ENCODE results near the gene JMJD7.

The JMJD7 gene

DNA sequence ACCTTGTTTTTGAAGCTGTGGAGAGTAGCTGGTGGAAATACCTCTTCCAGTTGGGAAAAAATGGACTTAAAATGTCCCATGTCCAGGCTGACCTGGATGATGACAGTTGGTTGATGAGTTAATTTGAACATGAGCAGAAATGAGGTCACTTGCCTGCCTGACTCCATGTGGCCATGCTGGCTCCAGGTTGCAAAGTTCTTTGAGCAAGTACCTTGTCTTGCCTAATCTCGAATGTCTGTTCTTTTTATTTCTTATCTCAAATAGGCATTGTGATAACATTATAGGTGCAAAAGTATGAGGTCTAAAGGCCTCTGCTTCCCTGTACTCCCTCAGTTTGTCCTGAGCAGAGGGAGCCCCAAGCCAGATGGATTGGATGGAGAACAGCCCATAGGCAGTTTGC lies 44.6 kb upstream of the JMJD7 start:
- DNase-seq (no peak), ATAC-seq (ENCODE audit: insufficient read depth, low read depth) (no peak)
- Histone ChIP-seq H3K9me3 (ENCODE audit: insufficient read depth, low read length, severe bottlenecking) (no peaks in the 10 kb centered on the region), H3K79me2 (ENCODE audit: insufficient read depth, low read length) (peaks cover 46% of the 10 kb centered on the region), H3K27me3 (ENCODE audit: insufficient read depth, low read length, poor library complexity) (no peaks in the 10 kb centered on the region), H3K4me3 (ENCODE audit: low read depth in 1 of 2, low read length in 2 of 2) (no peak overlapping the region), H3K4me1 (ENCODE audit: insufficient read depth, low read length) (peaks cover 1% of the 10 kb centered on the region; the same call in 1 of the 2 replicates), H3K4me2 (ENCODE audit: insufficient read depth, low read length) (no peak overlapping the region), H3K27ac (ENCODE audit: low read length) (no peak overlapping the region; the same call in 1 of the 2 replicates), H4K20me1 (ENCODE audit: insufficient read depth, low read length) (peaks cover 2% of the 10 kb centered on the region; the same call in 1 of the 2 replicates), H3K9ac (ENCODE audit: low read depth, low read length) (no peak overlapping the region), H3K36me3 (ENCODE audit: insufficient read depth, low read length) (no peaks in the 10 kb centered on the region), H2AFZ (ENCODE audit: low read depth, low read length) (no peak overlapping the region)
- TF ChIP-seq CTCF (IDR thresholded peaks at IDR 0.05; ENCODE audit: borderline replicate concordance, extremely low read depth, low read length, poor library complexity, severe bottlenecking) (no peak), EZH2 (IDR thresholded peaks at IDR 0.05; ENCODE audit: borderline replicate concordance, low read depth, low read length, severe bottlenecking) (no peak)

GRCh38 chr15:41788262-41788661 lies 39.6 kb upstream of the JMJD7 start:
- Histone ChIP-seq H3K27me3 (ENCODE audit: insufficient read depth, low read length, poor library complexity) (no peaks in the 10 kb centered on the region), H2AFZ (ENCODE audit: low read depth, low read length) (no peak overlapping the region), H3K4me3 (ENCODE audit: low read depth in 1 of 2, low read length in 2 of 2) (no peak overlapping the region), H3K79me2 (ENCODE audit: insufficient read depth, low read length) (peaks cover 34% of the 10 kb centered on the region; the same call in 1 of the 2 replicates), H3K27ac (ENCODE audit: low read length) (no peak overlapping the region), H3K4me1 (ENCODE audit: insufficient read depth, low read length) (peaks cover 24% of the 10 kb centered on the region), H3K9ac (ENCODE audit: low read depth, low read length) (no peak overlapping the region), H3K4me2 (ENCODE audit: insufficient read depth, low read length) (no peak overlapping the region), H3K36me3 (ENCODE audit: insufficient read depth, low read length) (no peaks in the 10 kb centered on the region), H3K9me3 (ENCODE audit: insufficient read depth, low read length, severe bottlenecking) (no peaks in the 10 kb centered on the region), H4K20me1 (ENCODE audit: insufficient read depth, low read length) (peaks cover 3% of the 10 kb centered on the region; the same call in 1 of the 2 replicates)
- DNase-seq (no peak), ATAC-seq (ENCODE audit: insufficient read depth, low read depth) (no peak)
- TF ChIP-seq EZH2 (IDR thresholded peaks at IDR 0.05; ENCODE audit: borderline replicate concordance, low read depth, low read length, severe bottlenecking) (no peak), CTCF (IDR thresholded peaks at IDR 0.05; ENCODE audit: borderline replicate concordance, extremely low read depth, low read length, poor library complexity, severe bottlenecking) (no peak)

DNA sequence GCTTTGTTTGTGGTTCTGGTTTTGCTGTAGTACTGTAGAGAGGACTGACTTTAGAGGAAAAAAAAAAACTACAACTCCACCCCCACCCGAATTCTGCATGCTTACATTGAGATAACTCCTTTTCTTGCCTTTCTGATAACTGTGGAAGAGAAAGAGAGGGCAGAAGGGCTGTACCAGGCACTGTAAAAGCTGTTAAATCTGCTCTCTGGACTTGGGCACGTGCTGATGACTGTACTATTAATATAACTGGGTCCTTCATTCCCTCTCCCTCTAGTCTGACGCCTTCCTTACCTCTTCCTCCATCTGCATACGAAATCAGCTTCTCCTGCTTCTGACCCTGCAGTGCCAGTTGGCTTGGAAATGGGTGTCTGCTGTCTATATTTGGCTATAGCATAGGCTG lies 38.7 kb upstream of the JMJD7 start:
- DNase-seq, result no peak
- Histone ChIP-seq H3K36me3 (ENCODE audit: insufficient read depth, low read length) (no peaks in the 10 kb centered on the region), H3K27ac (ENCODE audit: low read length) (no peak overlapping the region), H3K9me3 (ENCODE audit: insufficient read depth, low read length, severe bottlenecking) (no peaks in the 10 kb centered on the region), H2AFZ (ENCODE audit: low read depth, low read length) (no peak overlapping the region), H3K4me3 (ENCODE audit: low read depth in 1 of 2, low read length in 2 of 2) (no peak overlapping the region), H3K79me2 (ENCODE audit: insufficient read depth, low read length) (peaks cover 32% of the 10 kb centered on the region; the same call in 1 of the 2 replicates), H3K4me1 (ENCODE audit: insufficient read depth, low read length) (peaks cover 24% of the 10 kb centered on the region), H3K27me3 (ENCODE audit: insufficient read depth, low read length, poor library complexity) (no peaks in the 10 kb centered on the region), H3K9ac (ENCODE audit: low read depth, low read length) (no peak overlapping the region), H4K20me1 (ENCODE audit: insufficient read depth, low read length) (peaks cover 3% of the 10 kb centered on the region; the same call in 1 of the 2 replicates), H3K4me2 (ENCODE audit: insufficient read depth, low read length) (no peak overlapping the region)
- ATAC-seq (ENCODE audit: insufficient read depth, low read depth), result no peak
- TF ChIP-seq EZH2 (IDR thresholded peaks at IDR 0.05; ENCODE audit: borderline replicate concordance, low read depth, low read length, severe bottlenecking), result no peak
- no peak for TF ChIP-seq CTCF (IDR thresholded peaks at IDR 0.05; ENCODE audit: borderline replicate concordance, extremely low read depth, low read length, poor library complexity, severe bottlenecking)

All from DND-41 (cell line).